Adrenal gland (tissue), 5 donors: ENCODE data around the gene ARSD.

Experiments used
- POLR2A ChIP-seq, 2 donors: fragments of 450-650 bp; IDR thresholded peaks; one replicate each; pipeline ENCODE4 v1.6.1; 2017; ENCODE audit warnings: antibody characterized with exemption in 2 of 2, mild to moderate bottlenecking in 2 of 2, moderate library complexity in 1 of 2
- TF ChIP-seq, protein P1 (sequence below), 6 experiments: fragments of 450-650 bp in 4 of 6; fragments of 200-600 bp in 2 of 6; sonication (generic) in 1 of 6; IDR thresholded peaks; 1 replicate in 5 of 6; 2 replicates in 1 of 6; pipeline versions ENCODE4 v1.5.1 to v1.8.0; 2016 to 2021; ENCODE audit warnings: antibody characterized with exemption in 6 of 6, mild to moderate bottlenecking in 2 of 6, moderate library complexity in 1 of 6
- donor health status: DM: no; HTN: no; CAD: no.

DNA sequence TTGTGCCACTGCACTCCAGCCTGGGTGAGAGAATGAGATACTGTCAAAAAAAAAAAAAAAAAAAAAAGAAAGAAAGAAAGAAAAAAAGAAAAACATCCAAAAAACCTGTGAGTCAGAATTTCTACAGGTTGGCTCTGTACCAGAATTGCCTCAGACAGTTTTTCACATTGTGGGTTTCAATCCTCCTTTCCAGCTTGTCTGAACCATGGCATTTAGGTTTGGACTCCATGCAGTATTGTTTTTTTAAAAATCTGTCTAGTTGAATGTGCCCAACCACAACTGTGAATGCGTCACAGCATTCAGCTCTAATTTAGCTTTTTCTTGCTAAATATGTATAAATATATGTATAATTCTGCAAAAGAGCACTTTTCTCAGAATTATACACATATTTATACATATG lies 45.8 kb upstream of the ARSD start:
- TF ChIP-seq POLR2A (IDR thresholded peaks at IDR 0.05), result no peak
- TF ChIP-seq, protein P1, sequence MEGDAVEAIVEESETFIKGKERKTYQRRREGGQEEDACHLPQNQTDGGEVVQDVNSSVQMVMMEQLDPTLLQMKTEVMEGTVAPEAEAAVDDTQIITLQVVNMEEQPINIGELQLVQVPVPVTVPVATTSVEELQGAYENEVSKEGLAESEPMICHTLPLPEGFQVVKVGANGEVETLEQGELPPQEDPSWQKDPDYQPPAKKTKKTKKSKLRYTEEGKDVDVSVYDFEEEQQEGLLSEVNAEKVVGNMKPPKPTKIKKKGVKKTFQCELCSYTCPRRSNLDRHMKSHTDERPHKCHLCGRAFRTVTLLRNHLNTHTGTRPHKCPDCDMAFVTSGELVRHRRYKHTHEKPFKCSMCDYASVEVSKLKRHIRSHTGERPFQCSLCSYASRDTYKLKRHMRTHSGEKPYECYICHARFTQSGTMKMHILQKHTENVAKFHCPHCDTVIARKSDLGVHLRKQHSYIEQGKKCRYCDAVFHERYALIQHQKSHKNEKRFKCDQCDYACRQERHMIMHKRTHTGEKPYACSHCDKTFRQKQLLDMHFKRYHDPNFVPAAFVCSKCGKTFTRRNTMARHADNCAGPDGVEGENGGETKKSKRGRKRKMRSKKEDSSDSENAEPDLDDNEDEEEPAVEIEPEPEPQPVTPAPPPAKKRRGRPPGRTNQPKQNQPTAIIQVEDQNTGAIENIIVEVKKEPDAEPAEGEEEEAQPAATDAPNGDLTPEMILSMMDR (IDR thresholded peaks at IDR 0.05), result no peak
